CD4-positive, alpha-beta T cell treated with Interferon alpha-2 for 1 hour (primary cell): ENCODE data around the gene HAPLN2.

Experiments
- DNase-seq, 2 donors: peaks; one replicate each; pipeline ENCODE4 v3.0.0-alpha.2; 2020 to 2022

HAPLN2 gene

GRCh38 chr1:156646738-156647211 lies 27.6 kb downstream of the HAPLN2 start:
- no peak for DNase-seq

DNA sequence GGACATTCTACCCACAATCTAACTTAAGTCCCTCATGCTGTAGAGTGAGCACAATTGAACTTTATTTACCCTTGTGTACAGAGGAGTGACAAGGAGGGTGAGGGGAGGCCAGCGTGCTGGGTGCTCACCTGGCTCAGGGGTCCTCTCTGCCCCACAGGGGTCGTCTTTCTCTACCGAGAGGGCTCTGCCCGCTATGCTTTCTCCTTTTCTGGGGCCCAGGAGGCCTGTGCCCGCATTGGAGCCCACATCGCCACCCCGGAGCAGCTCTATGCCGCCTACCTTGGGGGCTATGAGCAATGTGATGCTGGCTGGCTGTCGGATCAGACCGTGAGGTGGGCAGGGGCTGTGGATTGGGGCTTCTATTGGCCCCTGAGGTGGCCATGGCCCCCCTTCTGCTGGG lies 28.1 kb downstream of the HAPLN2 start:
- no peak for DNase-seq

DNA sequence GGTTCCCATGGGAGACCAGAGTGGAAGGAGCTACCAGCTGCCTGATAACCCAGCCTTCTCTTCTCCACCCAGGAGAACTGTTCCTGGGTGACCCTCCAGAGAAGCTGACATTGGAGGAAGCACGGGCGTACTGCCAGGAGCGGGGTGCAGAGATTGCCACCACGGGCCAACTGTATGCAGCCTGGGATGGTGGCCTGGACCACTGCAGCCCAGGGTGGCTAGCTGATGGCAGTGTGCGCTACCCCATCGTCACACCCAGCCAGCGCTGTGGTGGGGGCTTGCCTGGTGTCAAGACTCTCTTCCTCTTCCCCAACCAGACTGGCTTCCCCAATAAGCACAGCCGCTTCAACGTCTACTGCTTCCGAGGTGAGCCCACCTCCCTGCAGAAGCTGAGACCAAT lies 29.3 kb downstream of the HAPLN2 start:
- no peak for DNase-seq

DNA sequence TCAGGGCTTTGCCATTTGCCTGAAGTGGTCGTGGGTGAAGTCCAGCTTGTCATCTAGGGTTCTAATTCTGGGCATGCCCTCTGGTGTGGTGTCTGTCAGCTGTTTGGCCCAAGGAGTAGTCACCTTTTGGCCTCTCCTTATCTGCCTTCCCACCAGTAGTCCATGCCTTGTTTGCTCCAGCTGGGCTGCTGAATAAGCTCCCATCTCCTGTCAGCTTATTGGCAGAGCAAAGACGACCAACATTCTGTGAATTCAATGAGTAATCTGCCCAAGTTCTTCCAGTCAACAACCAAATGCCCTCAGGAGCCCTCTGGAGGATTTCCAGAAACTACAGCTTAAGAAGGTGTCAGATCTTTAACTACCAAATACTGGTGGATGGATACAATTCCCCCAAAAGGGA lies 29.7 kb downstream of the HAPLN2 start:
- no peak for DNase-seq

- no peak for DNase-seq
Measured at GRCh38 chr1:156652131-156652991, 33.1 kb downstream of the HAPLN2 start.

DNA sequence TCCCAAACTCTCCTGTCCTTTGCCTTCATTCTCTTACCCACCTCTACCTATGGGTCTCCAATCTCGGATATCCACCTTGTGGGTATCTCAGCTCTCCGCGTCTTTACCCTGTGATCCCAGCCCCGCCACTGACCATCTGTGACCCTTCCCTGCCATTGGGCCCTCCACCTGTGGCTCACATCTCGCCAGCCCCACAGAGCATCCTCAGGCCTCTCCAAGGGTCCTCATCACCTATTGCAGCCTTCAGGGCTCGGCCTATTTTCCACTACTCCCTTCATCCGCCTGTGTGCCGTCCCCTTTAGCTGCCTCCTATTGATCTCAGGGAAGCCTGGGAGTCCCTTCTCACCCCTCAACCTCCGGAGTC lies 33.8 kb downstream of the HAPLN2 start:
- DNase-seq: no peak

- no peak for DNase-seq
Measured at GRCh38 chr1:156654700-156655099, 35.5 kb downstream of the HAPLN2 start.

DNA sequence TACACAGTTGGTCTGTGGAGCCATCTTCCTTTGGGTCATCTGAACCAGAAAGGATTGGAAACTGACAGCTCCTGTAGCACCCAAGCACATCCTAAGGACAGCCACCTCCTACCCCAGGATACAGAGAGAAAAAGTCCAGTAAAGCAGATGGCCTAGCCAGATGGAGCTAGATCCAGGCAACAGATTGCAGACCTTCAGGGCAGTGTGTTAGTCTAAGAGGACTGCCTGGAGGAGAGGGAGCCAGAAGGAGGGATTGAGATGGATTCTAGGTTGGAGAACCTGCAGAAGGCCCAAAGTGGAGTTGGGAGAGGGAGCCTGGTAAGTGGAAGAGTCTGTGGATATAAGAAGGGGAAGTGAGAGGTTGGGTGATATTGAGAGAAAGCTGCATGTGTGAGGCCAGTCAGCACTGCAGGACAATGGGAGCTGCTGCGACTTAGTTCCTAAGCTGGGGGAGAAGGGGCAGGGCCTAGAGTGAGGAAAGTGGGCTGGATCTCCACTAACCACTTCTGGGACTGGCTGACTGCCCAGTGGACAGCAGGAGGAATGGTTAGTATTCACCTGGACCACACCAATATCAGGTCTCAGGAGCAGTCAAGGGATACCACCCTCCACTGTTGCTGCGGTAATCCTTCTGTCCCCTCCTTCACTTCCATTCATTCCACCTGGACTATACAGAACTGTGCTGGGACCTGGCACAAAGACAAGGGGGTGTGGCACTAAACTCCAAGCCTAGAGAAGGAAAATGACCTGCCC lies 36.1 kb downstream of the HAPLN2 start:
- no peak for DNase-seq

DNA sequence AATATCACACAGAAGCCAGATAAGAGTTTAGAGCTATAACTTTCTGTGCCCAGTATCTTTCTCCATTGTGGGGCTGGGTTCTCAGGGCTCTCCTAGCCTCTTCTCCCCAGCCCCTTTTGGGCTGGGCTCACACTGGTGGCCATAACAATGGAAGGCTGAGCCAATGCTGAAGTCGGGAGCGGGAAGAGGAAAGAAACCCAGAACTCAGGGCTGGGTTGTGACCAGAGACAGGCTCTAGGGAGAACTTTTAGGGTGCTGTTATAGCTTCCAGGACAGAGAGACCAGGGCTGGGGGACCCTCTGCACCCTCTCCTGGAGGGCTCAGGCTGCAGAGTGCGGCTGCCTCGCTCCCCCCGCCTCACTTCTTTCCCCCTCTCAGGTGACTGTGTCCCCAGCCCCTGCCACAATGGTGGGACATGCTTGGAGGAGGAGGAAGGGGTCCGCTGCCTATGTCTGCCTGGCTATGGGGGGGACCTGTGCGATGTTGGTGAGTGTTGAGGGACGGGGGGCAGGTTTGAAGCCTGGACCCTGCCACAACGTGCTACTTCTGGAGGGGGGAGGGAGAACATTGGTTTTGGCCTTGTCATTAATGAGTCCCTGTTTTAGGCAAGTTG lies 36.8 kb downstream of the HAPLN2 start:
- no peak for DNase-seq

GRCh38 chr1:156656806-156657740 lies 37.9 kb downstream of the HAPLN2 start:
- DNase-seq: peak; percentile 69 to 79

DNA sequence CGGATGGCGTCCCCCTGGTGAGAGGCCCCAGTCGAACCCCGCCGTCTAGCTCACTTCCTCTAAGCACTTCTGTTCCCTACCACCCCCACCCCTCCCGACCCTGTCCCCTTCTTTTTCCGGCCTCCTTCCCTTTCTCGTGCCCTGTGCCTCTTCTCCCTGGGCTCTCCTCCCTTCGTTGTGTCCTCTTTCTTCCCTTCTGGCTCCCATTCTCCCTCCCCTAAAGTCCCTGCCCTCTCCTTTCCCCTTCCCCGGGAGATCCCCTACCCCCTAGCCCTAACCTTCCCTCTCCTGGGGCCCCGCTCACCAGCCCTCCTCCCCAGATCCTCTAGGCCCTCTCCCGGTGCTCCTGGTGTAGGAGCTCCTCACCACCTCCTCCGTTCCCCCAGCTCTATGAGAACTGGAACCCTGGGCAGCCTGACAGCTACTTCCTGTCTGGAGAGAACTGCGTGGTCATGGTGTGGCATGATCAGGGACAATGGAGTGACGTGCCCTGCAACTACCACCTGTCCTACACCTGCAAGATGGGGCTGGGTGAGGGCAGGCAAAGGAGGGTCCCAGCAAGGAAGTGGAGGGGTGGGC lies 38.6 kb downstream of the HAPLN2 start:
- DNase-seq: no peak

DNA sequence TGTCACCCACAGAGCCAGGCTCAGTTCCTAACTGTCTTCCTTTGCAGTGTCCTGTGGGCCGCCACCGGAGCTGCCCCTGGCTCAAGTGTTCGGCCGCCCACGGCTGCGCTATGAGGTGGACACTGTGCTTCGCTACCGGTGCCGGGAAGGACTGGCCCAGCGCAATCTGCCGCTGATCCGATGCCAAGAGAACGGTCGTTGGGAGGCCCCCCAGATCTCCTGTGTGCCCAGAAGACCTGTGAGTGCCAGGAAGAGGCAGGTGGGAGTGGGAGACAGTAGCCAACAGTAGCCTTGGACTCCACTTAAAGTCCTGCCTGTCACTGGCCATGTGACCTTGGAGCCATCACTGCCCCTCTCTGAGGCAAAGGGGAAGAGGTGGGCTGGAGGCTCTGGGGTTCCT lies 39.3 kb downstream of the HAPLN2 start:
- no peak for DNase-seq

GRCh38 chr1:156658945-156659574 lies 39.8 kb downstream of the HAPLN2 start:
- no peak for DNase-seq

DNA sequence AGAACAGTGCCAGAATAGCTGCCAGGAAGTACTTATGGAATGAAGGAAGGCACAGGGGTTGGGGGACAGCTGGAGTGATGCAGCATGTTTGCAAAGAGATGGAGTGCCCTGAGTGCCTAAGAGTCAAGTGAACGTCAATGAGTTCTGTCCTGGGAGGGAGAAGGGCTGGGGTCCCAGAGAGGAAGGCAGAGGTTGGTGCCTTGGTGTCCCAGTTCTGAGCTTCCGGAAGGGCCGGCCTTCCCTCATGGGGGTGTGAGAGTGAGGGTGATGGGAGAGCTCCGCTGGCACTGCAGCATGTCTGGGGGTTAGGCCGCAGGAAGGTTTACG lies 40.4 kb downstream of the HAPLN2 start:
- DNase-seq: no peak

DNA sequence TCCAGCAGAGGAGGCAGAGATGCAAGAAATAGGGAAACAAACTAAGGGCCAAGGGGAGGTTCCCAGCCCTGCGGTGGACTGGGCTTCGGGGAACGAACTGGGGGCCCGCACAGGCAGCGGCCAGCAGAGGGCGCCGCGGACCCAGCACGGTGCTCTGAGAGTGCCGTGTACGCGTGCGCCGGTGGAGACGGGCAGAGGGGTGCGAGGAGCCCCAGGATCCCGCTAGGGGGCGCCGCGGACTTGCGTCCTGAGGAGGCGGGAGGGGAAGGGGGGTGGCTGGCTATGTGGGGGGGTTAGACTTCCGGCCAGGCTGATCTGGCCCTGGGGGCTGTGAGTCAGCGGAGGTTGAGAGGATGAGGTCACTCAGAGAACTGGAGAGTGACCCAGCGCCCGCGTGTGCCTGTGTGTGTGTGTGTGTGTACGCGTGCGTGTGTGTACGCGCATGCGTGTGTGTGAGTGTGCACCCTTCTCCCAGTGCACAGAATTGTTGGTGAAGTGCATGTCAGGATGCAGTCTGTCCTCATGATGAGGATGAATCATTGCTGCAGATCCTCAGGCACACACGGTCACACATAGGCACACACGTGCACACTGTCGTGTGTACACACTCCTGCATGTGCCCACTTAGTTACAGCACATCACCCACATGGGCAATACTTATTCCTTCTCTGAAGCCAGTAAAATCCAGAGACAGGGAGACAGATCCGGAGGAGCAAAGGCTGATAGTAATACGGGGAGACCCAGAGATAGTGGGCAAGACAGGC lies 41.0 kb downstream of the HAPLN2 start:
- peak; percentile 93 for DNase-seq

DNA sequence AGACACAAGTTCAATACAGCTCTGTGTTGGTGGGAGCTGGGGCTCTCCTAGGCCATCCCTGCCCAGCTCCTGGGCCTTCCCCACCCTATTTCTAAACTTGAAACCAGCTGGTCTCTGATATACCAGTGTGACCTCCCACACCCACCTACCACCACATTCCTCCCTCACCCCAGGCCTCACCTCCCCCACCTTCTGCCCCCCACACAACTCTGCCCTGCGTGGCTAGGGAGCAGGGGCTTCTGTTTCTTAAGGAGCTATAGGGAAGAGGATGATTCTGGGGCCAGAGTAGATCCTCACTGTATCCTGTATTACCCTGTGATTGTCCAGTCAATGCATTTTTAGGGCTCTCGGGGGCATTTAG lies 41.5 kb downstream of the HAPLN2 start:
- DNase-seq: no peak

DNA sequence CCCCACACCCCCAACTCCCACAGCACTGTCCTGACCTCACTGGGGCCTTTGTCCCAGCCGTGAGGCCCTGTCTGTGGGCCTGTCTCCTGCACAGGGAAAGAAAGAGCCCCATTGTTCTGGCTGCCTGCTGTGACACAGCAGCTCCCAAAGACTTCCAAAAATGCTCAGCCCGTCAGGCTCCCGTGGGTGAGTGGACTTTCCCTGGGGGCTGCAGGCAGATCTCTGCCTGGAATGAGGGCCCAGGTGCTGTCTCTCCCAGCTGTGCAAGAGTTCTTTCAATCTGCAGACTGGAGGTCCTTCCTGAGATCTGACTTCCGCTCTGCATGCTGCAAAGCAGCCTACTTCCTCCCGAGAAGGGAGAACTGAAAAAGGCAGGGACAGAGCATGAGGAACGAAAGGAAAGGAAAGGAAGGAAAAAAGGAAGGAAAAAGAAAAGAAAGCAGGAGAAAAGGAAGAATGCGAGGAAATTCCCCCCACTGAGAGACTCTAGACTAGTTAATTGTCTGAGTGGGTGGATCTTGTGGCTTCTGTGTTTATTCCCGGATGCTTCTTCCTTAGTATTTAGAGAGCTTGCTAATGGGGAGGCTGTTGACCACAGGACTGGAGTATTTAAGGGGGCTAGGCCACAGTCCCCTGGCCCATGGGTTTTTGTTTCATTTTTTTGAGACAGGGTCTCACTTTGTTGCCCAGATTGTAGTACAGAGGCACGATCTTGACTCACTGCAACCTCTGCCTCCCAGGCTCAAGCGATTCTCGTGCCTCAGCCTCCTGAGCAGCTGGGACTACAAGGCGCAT lies 43.0 kb downstream of the HAPLN2 start:
- no peak for DNase-seq

DNA sequence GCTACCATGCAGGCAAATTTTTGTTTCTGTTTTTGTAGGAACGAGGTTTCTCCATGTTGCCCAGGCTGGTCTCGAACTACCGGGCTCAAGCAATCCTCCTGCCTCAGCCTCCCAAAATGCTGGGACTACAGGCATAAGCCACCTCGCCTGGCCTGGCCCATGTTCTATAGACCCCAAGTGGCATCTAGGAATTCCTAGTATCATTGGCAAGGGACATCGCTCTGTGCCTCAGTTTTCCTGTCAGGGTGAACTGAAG lies 43.5 kb downstream of the HAPLN2 start:
- DNase-seq: no peak

GRCh38 chr1:156663178-156663577 lies 44.0 kb downstream of the HAPLN2 start:
- DNase-seq: no peak

DNA sequence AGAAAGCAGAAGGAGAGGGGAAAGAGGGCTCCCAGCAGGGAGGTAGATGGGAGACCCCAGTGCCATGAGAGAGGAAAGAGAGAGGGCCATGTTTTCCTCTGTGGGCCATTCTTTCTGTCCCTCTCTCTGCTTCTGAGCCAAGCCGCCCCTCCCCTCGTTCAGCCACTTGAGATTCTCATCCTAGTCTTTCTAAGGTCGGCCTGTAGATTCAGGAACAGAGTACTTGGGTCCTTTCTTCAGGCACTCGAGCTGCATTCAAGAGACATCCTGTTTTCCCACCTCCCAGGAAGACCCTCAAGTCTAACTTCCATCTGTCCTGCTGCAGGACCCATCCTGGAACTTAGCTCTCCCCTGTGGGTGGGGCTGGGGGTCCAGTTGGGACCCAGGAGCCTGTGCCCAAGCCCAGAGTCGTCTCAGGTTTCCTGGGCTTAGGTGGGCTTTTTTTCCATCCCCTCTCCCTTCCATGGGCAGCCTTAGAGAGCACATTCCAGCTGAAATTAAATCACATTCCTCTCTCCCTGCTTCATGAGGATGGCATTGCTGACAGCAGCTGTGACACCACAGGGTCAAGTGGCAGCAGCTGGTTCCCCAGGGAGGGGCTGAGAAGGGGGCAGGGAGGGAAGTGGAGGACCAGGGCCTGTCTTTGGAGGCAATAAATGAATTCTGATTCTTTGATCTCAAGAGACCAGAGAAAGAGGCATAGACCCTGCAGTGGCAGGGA lies 45.0 kb downstream of the HAPLN2 start:
- no peak for DNase-seq
